Large intestine (tissue), 3 donors: ENCODE results near the gene CDKN2B. TPM values are rescaled to one million over a fixed set of nuclear protein-coding genes. Genes with fewer than 3 reads are reported as not detected.

Source experiments
- DNase-seq, 2 donors: peaks; one replicate each; pipeline versions ENCODE4 v3.0.0 to v3.0.0-alpha.2; 2013
- H3K27ac ChIP-seq: one replicate; pipeline ENCODE4 v1.5.1; 2013; ENCODE audit warnings: low read length
- H3K27me3 ChIP-seq: 2 replicates; pipeline ENCODE4 v1.6.1; 2013; ENCODE audit warnings: low read length; ENCODE audit not compliant: control insufficient read depth, insufficient read depth
- H3K36me3 ChIP-seq: 2 replicates; pipeline ENCODE4 v1.6.1; 2013; ENCODE audit warnings: low read length; ENCODE audit not compliant: control insufficient read depth, insufficient read depth
- H3K4me1 ChIP-seq: one replicate; pipeline ENCODE4 v1.6.1; 2013; ENCODE audit warnings: low read length; ENCODE audit not compliant: control insufficient read depth, insufficient read depth
- H3K4me3 ChIP-seq: one replicate; pipeline ENCODE4 v1.5.1; 2013; ENCODE audit warnings: low read length
- H3K9me3 ChIP-seq: one replicate; pipeline ENCODE4 v1.6.1; 2013; ENCODE audit warnings: mild to moderate bottlenecking, low read depth, low read length, moderate library complexity; ENCODE audit not compliant: control insufficient read depth
- WGBS: methylation state at CpG from one replicate; pipeline ENCODE4 v1.1.5; 2013; ENCODE audit warnings: low lambda C conversion rate; ENCODE audit not compliant: insufficient coverage; 5-methylcytosine and 5-hydroxymethylcytosine counted together
- polyA plus RNA-seq: library from polyadenylated mRNA; unstranded; fragments of 120-200 nt; gene quantifications from one replicate; pipeline ENCODE4 v1.2.1, GENCODE V29; 2013

Gene CDKN2B
- polyA plus RNA-seq, 1 donor: 21.7 TPM

- Histone ChIP-seq H3K4me3 (peak overlapping the region; percentile 50), H3K9me3 (peaks cover 3% of the 10 kb centered on the region), H3K36me3 (no peaks in the 10 kb centered on the region), H3K27me3 (peaks cover 76% of the 10 kb centered on the region), H3K4me1 (peaks cover 13% of the 10 kb centered on the region), H3K27ac (no peak overlapping the region)
- peak; percentile 41 to 66 for DNase-seq
- 0% methylated on average over 1 of the region's 56 CpGs for WGBS
These were observed 14.0 kb downstream of the CDKN2B start for GRCh38 chr9:21995006-21995665.

GRCh38 chr9:21994556-21995005 lies 14.5 kb downstream of the CDKN2B start, which contains the start of gene CDKN2B-AS1:
Gene CDKN2B-AS1 (plus strand): TSS chr9:21994791.
- peak in 1 of 2 donors; percentile 46 for DNase-seq
- Histone ChIP-seq H3K27ac (no peak within 1 kb of the TSS), H3K9me3 (peaks cover 3% of the 10 kb centered on the region), H3K4me1 (peaks cover 13% of the 10 kb centered on the region), H3K36me3 (no peaks in the 10 kb centered on the region), H3K27me3 (peaks cover 77% of the 10 kb centered on the region), H3K4me3 (peak within 1 kb of the TSS; percentile 50)
- WGBS: no CpG with 5 or more reads among the region's 43 CpGs

GRCh38 chr9:21993893-21994555 lies 15.1 kb downstream of the CDKN2B start, which contains the start of gene CDKN2A:
Gene CDKN2A (minus strand): TSS chr9:21994392.
- peak in 1 of 2 donors; percentile 42 for DNase-seq
- peaks cover 13% of the 10 kb centered on the region for H3K4me1 ChIP-seq
- H3K36me3 ChIP-seq: no peaks in the 10 kb centered on the region
- H3K9me3 ChIP-seq: peaks cover 3% of the 10 kb centered on the region
- no CpG with 5 or more reads among the region's 53 CpGs for WGBS
- peak within 1 kb of the TSS; percentile 50 for H3K4me3 ChIP-seq
- no peak within 1 kb of the TSS for H3K27ac ChIP-seq
- H3K27me3 ChIP-seq: peaks cover 82% of the 10 kb centered on the region

GRCh38 chr9:21993007-21993406 lies 16.1 kb downstream of the CDKN2B start:
- Histone ChIP-seq H3K4me3 (no peak overlapping the region), H3K27ac (no peak overlapping the region), H3K4me1 (peaks cover 13% of the 10 kb centered on the region), H3K9me3 (peaks cover 3% of the 10 kb centered on the region), H3K27me3 (peaks cover 86% of the 10 kb centered on the region), H3K36me3 (no peaks in the 10 kb centered on the region)
- no peak for DNase-seq
- 33% methylated on average over 1 of the region's 4 CpGs for WGBS

- H3K27ac ChIP-seq: no peak overlapping the region
- peaks cover 82% of the 10 kb centered on the region for H3K27me3 ChIP-seq
- H3K4me3 ChIP-seq: no peak overlapping the region
- peaks cover 3% of the 10 kb centered on the region for H3K9me3 ChIP-seq
- WGBS: 34% methylated on average over 3 of the region's 5 CpGs
- no peak for DNase-seq
- H3K4me1 ChIP-seq: peaks cover 13% of the 10 kb centered on the region
- H3K36me3 ChIP-seq: no peaks in the 10 kb centered on the region
These were observed 17.8 kb downstream of the CDKN2B start for GRCh38 chr9:21991072-21991959.

GRCh38 chr9:21989440-21990189 lies 19.5 kb downstream of the CDKN2B start:
- peaks cover 5% of the 10 kb centered on the region for H3K4me1 ChIP-seq
- no peak for DNase-seq
- no peaks in the 10 kb centered on the region for H3K9me3 ChIP-seq
- peaks cover 72% of the 10 kb centered on the region for H3K27me3 ChIP-seq
- WGBS: no CpG with 5 or more reads among the region's 35 CpGs
- H3K4me3 ChIP-seq: no peak overlapping the region
- no peak overlapping the region for H3K27ac ChIP-seq
- H3K36me3 ChIP-seq: no peaks in the 10 kb centered on the region

GRCh38 chr9:21988056-21988990 lies 20.8 kb downstream of the CDKN2B start:
- DNase-seq: no peak
- no peaks in the 10 kb centered on the region for H3K4me1 ChIP-seq
- H3K9me3 ChIP-seq: no peaks in the 10 kb centered on the region
- H3K4me3 ChIP-seq: no peak overlapping the region
- no peaks in the 10 kb centered on the region for H3K36me3 ChIP-seq
- H3K27ac ChIP-seq: no peak overlapping the region
- H3K27me3 ChIP-seq: peaks cover 72% of the 10 kb centered on the region
- 22% methylated on average over 4 of the region's 9 CpGs for WGBS

GRCh38 chr9:21985964-21986667 lies 23.0 kb downstream of the CDKN2B start:
- 60% methylated on average over 1 of the region's 5 CpGs for WGBS

GRCh38 chr9:21984101-21984500 lies 25.0 kb downstream of the CDKN2B start:
- no peak for DNase-seq
- Histone ChIP-seq H3K4me3 (no peak overlapping the region), H3K36me3 (no peaks in the 10 kb centered on the region), H3K4me1 (no peaks in the 10 kb centered on the region), H3K27me3 (peaks cover 69% of the 10 kb centered on the region), H3K9me3 (no peaks in the 10 kb centered on the region), H3K27ac (no peak overlapping the region)

More at GRCh38 chr9:21985964-21986667, 23.0 kb downstream of the CDKN2B start:
- H3K36me3 ChIP-seq: no peaks in the 10 kb centered on the region
- no peak overlapping the region for H3K27ac ChIP-seq
- peaks cover 71% of the 10 kb centered on the region for H3K27me3 ChIP-seq
- no peaks in the 10 kb centered on the region for H3K9me3 ChIP-seq
- H3K4me1 ChIP-seq: no peaks in the 10 kb centered on the region
- DNase-seq: no peak
- H3K4me3 ChIP-seq: no peak overlapping the region
